ENCODE results near the gene SNRPD1.
A peak's percentile ranks its signal among the peaks of the same experiment; 100 is the strongest.
"Not testable (repeated sequence)": the region's sequence is repeated elsewhere in the genome, so short reads cannot be mapped to it uniquely, and the experiment has no call there.

SNRPD1 gene

DNA sequence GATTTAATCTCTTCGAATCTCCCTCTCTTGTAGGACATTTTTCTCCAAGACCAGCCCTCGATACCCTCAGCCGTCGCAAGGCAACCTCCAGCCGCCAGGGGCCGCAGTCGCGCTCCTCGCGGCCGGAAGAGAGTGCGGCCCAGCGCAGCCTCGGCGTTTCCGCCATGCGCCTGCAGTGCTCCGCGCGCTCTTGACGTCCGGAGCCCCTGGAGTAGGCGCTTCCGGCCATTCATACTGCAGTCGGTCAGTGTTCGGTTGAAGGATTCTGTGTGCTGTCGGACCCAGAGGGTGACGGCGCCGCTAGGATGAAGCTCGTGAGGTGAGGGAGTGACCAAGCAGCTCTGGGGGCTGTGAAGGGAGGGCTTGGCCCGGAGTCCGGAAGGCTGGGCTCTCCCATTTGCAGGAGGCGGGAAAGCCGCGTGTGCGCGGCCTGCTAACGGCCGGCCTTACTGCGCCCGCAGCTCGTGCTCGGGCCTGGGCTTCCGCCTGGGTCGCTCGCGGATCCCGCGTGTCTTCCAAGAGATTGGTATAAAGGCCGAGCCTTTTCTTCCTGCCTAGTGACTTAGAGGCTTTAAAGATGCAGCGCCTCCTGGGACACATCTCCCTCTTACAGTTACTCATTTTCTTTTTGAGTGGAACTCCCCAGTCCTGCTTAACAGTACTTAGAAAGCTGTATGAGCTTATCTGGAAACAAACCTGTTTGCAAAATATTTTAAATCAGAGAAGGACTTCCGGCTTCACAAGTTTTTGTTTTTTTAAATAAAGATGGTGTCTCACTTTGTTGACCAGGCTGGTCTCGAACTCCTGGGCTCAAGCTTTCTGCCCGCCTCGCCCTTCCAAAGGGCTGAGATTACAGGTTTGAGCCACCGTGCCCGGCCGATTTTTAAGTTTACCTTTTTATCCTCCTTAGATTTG lies at the start of gene SNRPD1:
SNRPD1 (plus strand) TSS at position 190 of the 915 bp plus-strand sequence; CDS start at position 306, 116 bp downstream.
- DNase-seq (ENCODE audit: low read depth in 2 of 3, low spot score in 2 of 3): peak; percentile 77 to 89 (median 82)

DNA sequence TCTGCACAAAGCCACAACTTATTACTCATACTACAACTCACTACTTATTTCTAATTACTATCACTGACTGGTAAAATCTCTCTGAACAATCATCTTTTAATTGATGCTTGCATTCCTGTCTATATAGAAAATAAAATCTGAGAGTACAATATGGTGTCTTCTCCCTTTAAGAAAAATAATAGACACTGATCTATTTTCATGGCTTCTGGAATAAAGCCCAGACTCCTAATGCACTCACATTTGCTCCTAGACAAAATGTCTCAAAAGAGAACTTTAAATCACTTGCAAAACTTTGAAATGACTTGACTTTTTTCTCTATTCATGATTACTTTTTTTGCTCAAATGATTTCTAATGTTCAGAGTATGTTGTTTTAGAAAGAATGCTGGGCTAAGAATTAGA lies 40.3 kb upstream of the SNRPD1 start:
- no peak for DNase-seq (ENCODE audit: low read depth in 2 of 3, low spot score in 2 of 3)

DNA sequence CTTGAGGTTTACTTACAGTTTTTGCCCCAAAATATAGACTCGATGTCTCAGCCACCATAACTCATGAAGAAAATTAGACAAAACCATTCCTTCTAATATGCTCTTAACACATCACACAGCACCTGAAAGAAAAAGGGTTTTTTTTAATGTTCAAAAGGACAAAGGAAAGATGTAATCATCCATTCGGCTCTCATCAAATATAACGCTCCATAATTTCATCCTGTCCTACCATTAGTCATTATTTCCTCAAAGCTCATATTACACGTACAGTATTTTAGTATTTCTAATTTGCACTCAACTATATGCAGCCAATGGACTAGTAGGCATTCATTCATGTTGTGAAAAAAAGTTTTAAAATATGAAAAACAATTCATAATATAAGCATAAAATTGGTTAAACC lies 36.5 kb upstream of the SNRPD1 start:
- no peak for DNase-seq (ENCODE audit: low read depth in 2 of 3, low spot score in 2 of 3)

DNA sequence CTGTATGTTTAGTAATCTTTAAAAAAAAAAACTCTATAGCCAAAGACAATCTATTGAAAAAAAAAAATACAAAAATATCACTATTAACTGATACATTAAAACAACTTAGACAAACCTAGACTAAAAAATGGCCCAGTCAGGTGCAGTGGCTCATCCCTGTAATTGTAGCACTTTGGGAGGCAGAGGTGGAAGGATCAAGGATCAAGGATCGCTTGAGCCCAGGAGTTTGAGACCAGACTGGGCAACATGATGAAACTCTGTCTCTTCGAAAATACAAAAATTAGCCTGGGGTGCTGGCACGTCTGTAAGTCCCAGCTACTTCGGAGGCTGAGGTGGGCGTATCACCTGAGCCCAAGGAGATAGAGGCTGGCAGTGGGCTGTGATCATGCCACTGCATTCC lies 27.7 kb upstream of the SNRPD1 start:
- no peak for DNase-seq (ENCODE audit: low read depth in 2 of 3, low spot score in 2 of 3)

DNA sequence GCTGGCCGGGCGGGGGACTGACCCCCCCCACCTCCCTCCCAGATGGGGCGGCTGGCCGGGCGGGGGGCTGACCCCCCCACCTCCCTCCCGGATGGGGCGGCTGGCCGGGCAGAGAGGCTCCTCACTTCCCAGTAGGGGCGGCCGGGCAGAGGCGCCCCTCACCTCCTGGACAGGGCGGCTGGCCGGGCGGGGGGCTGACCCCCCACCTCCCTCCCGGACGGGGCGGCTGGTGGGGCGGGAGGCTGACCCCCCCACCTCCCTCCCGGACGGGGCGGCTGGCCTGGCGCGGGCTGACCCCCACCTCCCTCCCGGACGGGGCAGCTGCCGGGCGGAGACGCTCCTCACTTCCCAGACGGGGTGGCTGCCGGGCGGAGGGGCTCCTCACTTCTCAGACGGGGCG lies 19.8 kb upstream of the SNRPD1 start:
- DNase-seq (ENCODE audit: low read depth in 2 of 3, low spot score in 2 of 3): not testable (repeated sequence)

DNA sequence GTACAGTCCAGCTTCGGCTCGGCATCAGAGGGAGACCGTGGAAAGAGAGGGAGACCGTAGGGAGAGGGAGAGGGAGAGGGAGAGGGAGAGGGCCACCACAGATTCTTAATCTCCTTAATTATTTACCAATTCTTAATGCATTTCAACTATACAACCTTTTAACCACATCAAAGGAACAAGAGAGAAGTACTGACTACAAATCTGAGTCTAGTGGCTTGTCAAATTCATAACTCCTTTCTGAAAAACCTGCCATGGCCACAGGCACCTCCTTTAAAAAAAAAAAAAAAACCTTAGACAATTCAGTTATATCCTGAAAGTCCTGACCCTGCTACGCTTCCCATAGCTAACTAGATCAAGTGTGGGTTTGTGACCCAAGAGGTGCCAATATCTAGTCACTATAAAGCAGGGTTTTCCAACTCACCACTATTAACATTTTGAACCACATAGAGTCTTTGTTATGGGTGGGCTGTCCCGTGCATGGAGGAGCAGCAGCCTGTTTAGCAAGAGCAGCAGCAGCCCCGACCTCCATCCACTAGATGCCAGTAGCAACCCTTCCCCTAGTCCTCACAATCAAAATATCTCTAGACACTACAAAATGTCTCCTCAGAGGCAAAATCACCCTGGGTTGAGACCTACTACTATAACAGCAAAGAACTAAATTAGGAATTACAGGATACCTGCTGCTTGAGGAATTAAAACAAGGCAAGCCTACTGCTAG lies 18.4 kb upstream of the SNRPD1 start:
- DNase-seq (ENCODE audit: low read depth in 2 of 3, low spot score in 2 of 3): no peak

DNA sequence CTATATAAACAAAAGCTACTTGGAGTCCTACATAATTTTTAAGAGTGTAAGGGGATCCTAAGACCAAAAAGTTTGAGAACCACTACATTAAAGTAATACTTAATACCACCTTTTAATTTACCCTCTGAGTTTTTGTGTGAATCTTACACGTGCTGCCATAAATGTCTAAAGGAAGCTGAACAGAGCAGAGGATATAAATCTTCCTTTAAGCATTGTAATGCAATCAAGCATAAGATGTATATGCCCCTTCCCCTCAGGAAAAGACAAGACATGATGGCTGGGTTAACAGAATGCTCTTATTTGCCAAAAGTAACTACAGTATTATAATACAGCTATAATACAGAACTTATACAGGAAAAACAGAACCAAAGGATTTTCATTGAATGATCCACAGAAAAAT lies 14.5 kb upstream of the SNRPD1 start:
- no peak for DNase-seq (ENCODE audit: low read depth in 2 of 3, low spot score in 2 of 3)

DNA sequence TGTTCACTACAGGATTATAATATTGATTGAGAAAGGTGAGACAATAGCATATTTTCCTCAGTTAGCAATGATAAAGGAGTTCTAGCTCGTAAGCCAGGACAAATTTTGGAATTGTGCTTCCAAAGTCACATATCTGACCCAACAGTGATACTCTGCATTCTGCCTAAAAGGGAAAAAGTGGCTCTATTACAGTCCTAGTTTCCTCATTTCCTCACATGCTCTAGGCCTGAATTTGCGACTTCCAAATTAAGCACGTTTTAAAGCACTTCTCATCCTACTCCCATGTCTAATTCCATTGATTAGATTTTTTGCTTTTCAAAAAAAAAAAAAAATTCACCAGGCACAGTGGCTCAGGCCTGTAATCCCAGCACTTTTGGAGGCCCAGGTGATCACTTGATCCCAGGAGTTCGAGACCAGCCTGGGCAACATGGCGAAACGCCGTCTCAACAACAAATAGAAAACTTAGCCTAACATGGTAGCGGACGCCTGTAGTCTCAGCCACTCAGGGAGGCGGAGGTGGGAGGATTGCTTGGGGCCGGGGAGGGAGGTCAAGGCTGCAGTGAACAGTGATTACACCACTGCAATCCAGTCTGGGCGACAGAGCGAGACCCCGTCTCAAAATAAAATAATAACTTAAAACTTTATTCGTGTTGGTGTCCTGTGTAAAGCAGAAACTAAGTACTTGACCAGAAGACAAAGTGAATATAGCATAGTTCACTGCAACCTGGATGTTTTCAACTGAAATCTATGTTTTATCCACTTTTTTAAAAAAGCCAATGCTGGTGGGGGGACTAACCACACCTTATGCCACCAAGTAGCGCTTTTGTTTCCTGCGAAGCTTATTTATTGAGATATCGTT lies 13.2 kb upstream of the SNRPD1 start:
- no peak for DNase-seq (ENCODE audit: low read depth in 2 of 3, low spot score in 2 of 3)

DNA sequence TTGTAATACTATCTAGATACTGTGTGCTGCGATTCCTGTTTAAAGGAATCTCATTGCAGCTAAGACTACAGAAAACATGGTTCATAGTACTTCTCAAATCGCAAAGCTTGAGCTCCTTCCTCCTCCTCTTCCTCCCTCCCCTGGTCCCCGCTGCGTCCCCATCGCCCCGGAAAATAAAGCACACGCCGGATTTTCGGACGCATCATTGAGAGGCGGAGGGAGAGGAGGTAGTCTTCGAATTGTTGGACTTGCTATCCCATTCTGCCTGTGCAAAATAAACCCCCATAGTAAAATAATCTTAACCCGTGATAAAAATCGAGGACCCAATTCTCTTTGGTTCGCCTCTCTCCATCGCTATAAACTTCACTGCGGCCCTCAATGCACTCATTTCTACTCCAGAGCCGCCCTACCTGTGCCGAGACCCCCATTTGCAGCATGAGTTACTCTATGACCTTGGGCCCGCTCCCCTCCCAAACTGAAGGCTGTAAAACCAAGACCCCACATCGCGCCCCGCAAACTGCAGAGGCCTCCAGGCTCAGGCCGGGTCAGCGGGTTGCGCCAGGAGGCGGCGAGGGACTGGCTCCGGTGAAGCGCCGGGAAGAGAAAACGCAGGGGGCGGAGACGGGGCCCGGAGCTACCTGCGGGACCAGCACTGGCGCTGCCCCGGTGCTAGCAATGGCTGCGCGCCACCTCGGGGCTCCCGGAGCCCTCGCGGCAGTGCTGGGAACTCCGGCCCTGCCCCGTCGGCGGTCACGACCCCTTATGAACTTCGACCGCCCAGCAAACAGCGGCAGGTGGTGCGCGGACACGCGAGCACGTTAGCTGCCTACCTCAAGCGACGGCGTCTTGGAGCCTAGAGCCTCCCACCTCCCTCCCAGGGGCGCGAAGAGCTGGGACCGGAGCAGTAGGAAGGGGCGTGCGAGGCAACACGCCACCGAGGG lies 12.3 kb upstream of the SNRPD1 start:
- no peak for DNase-seq (ENCODE audit: low read depth in 2 of 3, low spot score in 2 of 3)

DNA sequence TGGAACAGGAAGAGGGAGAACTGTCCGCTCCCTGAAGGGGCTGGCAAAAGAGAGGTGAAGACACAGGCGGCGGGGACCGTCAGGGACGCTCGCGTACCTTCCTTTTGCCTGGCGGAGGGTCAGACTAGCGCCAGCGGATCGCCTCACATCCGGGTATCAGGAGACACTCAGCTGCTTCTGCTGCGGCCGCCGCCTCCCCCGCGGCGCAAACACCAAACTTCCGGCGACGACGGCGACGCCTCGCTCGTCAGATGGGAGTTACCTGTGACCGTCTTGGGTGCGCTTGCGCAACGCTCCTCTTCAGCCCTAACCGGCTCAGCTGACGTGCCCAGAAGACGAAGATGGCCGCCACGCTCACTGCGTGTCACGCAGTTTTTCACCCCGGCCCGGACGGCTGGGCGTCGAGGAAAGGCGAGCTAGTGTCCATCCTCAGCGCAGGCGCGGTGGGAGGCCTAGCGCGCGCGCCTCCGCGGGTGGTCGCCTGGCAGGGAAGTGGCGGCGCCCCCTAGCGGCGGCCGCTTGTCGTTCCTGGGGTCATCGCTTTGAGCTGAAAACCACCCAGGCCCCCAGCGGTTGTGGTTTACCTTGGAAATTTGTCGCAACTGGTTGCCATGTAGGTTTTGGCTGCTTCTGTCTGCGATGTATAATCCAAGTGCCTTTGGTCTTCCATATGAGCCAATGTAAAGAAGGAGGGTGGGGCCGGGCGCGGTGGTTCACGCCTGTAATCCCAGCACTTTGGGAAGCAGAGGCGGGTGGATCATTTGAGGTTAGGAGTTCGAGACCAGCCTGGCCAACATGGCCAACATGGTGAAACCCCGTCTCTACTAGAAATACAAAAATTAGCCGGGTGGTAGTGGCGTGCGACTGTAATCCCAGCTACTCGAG lies 11.3 kb upstream of the SNRPD1 start, which contains the start of gene ESCO1:
ESCO1 (minus strand) TSS at position 179 of the 885 bp plus-strand sequence. CDS start 25,861 bp downstream, outside the sequence.
- peak; percentile 84 to 97 (median 89) for DNase-seq (ENCODE audit: low read depth in 2 of 3, low spot score in 2 of 3)

DNA sequence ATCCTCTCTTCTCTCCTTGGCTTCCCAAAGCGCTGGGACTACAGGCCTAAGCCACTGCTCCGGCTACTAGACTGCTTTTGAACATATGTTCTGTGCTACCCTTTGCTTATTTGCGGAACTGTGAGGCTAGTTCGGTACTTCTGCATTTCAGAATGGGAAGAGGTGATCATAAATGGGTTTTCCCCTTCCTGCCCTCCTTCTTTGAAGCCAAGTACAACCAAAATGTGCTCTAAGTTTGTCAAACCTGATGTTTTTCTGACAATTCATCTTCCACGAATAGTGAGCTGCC lies 9.9 kb upstream of the SNRPD1 start:
- no peak for DNase-seq (ENCODE audit: low read depth in 2 of 3, low spot score in 2 of 3)

DNA sequence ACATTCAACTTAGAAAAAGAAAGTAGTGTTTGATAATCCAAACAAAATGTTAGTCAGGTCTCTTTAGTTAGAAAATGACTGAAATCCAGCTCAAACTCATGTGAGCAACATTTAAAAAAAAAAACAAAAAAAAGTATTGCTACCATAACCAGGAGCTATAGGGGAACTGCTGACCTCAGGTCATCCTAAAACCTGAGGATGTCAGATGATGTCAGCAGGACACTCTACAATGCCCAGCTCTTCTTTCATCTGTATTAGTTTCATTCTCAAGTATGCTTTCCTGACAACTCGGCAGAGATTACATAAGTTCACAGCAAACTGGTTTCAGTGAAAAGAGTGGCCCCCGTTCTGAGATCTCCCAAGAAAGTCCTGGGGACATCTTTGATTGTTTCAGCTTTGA lies 7.4 kb upstream of the SNRPD1 start:
- DNase-seq (ENCODE audit: low read depth in 2 of 3, low spot score in 2 of 3): no peak

DNA sequence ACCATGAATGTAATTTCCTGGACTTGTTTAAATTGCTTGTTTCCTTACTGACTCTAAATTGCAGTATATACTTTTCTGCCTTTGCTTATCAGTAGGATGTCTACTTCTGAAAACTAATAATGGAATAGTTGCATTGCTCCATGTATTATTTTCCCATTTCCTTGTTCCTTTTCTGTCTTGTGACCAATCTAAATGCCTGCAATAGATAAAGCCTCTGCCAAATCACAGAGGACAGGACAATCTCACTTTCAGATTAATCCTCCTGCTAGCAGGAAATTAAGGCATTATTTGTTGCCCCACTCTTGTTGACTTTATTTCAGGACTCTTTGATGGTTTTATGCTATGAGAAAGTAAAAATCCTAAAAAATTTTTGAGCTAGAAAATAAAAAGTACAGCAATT lies 6.9 kb upstream of the SNRPD1 start:
- DNase-seq (ENCODE audit: low read depth in 2 of 3, low spot score in 2 of 3): no peak

DNA sequence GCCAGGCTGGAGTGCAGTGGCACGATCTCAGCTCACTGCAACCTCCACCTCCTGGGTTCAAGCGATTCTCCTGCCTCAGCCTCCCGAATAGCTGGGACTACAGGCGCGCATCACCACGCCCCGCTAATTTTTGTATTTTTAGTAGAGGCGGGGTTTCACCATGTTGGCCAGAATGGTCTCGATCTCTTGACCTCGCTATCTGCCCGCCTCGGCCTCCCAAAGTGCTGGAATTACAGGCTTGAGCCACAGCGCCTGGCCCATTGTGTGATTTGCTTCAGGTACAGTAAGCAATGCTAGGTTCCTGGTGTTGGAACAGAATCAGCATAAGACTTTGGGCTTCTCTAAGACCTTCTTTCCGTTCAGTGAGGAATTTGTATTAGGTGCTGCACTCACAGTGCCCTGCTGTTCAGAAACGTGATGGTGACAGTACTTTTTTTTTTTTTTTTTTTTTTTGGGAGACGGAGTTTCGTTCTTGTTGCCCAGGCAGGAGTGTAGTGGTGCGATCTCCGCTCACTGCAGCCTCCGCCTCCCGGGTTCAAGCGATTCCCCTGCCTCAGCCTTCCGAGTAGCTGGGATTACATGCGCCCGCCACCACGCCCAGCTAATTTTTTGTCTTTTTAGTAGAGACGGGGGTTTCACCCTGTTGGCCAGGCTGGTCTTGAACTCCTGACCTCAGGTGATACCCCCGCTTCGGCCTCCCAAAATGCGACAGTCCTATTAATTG lies 551 bp upstream of the SNRPD1 start:
- not testable (repeated sequence) for DNase-seq (ENCODE audit: low read depth in 2 of 3, low spot score in 2 of 3)

DNA sequence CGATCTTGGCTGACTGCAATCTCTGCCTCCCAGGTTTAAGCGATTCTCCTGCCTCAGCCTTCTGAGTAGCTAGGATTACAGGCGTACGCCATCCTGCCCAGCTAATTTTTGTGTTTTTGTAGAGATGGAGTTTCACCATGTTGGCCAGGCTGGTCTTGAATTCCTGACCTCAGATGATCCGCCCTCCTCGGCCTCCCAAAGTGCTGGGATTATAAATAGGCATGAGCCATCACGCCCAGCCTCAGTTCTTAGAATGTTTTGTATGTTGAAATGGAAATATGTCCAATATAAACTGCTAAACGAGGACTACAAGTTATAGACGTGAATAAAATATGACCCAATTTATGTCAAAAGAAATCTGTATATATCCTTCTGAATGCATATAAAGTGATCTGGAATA lies 9.5 kb downstream of the SNRPD1 start:
- DNase-seq (ENCODE audit: low read depth in 2 of 3, low spot score in 2 of 3): not testable (repeated sequence)

DNA sequence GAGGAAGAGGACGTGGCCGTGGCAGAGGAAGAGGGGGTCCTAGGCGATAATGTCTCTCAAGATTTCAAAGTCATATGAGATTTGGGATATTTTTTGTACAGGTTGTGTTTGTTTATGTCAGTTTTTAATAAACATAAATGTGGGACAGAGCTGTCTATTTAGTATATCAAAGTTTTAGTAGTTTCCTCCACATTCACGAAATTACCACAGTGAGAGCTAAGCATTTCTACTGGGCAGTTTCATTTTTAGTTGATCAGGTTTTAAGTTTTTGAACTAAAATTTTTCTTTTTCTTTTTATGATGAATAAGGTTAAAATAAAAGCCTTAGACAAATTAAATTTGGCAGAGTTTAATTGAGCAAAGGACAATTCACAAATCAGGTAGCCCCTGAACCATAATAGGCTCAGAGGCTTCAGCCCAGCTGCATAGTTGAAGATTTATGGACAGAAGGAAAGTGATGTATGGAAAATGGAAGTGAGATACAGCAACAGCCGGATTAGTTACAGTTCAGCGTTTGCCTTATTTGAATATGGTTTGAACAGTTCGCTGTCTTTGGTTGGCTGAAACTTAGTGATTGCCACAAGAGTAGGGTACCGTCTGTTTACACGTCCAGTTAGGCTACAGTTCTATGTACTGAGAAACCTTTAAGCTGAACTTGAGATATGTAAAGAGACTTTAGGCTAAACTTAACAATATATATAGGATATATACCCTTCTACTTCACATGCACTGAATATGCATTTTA lies 17.1 kb downstream of the SNRPD1 start:
- DNase-seq (ENCODE audit: low read depth in 2 of 3, low spot score in 2 of 3): no peak

DNA sequence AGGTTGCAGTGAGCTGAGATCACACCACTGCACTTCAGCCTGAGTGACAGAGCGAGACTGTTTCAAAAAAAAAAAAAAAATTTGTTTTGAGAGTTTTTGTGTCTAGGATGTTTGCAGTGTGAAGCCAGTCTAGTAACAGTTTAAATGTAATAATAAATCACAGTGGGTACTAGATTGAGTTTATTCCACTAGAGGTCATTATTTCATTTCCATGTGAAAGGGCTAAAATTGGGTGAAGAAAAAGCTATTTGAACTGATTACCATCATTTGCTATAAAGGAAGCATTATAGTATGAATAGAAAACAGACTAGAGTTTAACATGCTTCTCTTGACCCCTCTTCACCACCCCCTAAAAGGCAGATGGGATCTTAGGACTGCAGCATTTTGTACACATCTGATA lies 20.3 kb downstream of the SNRPD1 start:
- DNase-seq (ENCODE audit: low read depth in 2 of 3, low spot score in 2 of 3): no peak

DNA sequence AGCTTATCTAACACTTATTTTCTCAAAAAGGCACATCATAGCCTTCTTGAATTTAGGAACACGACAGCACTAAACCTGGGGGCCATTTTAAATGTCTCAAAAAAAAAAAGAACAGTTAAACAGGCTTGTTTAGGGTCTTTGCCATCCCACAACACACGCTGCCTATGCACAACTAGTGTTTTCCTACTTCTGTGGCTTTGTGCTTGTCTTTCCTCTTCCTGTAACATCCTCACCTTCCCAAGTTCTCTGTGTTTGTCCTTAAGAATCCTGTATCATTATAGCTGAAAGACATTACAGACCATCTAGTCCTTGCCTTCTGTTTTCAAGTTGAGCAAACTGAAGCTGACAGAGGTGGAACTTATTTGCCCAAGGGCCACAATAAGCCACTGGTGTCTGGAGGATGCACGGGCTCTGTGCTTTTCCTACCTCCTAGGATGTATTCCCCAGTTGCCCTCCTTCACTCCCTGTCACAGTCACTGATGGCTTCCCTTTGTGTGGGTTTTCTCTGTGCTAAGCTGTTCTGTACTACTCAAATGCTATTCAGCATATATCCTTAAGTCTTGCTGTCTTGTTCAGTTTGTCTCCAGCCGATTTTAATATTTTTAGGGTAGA lies 22.6 kb downstream of the SNRPD1 start:
- no peak for DNase-seq (ENCODE audit: low read depth in 2 of 3, low spot score in 2 of 3)
